ENCODE results near the gene SH3D19.

DNA sequence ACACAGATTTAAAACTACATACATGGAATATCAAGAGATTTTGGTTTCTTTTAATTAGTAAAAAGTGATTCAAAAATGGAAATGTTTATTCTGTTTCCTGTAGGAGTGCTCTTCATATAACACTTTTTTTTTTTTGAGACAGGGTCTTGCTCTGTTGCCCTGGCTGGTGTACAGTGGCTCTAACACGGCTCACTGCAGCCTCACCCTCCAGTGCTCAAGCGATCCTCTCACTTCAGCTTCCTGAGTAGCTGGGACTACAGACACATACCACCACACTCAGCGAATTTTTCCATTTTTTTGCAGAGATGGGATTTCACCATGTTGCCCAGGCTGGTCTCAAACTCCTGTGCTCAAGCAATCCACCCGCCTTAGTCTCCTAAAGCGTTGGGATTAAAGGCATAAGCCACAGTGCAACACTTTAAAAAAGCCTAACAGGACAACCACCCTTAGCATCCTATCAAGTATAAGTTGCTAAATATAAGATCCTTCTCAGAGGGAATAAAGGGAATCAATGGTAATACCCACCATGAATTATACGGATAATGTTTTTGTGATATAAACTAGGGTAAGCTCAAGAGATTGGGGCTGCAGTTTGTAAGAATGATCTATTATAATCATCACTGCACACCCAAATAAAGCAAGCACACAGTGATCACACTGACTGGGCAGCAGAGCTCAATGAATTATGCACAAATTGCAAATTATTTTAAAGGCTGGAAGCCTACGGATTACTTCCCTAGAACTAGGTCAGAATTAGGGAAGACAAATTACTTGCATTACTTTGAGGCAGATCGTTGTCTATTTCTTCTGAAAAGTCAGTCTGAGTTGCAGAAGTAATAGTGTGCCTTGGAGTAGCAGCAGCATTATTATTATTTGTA, 149.4 kb downstream of the SH3D19 start:
- TF ChIP-seq, protein P1, sequence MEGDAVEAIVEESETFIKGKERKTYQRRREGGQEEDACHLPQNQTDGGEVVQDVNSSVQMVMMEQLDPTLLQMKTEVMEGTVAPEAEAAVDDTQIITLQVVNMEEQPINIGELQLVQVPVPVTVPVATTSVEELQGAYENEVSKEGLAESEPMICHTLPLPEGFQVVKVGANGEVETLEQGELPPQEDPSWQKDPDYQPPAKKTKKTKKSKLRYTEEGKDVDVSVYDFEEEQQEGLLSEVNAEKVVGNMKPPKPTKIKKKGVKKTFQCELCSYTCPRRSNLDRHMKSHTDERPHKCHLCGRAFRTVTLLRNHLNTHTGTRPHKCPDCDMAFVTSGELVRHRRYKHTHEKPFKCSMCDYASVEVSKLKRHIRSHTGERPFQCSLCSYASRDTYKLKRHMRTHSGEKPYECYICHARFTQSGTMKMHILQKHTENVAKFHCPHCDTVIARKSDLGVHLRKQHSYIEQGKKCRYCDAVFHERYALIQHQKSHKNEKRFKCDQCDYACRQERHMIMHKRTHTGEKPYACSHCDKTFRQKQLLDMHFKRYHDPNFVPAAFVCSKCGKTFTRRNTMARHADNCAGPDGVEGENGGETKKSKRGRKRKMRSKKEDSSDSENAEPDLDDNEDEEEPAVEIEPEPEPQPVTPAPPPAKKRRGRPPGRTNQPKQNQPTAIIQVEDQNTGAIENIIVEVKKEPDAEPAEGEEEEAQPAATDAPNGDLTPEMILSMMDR (IDR thresholded peaks at IDR 0.05), result no peak
- no peak for TF ChIP-seq POLR2A (IDR thresholded peaks at IDR 0.05)

Measured in testis (tissue), 2 donors.